ENCODE measurements around the gene LINGO4. TPM values are rescaled to one million over a fixed set of nuclear protein-coding genes. Genes with fewer than 3 reads are reported as not detected.
"Not testable (repeated sequence)": the region's sequence is repeated elsewhere in the genome, so short reads cannot be mapped to it uniquely, and the experiment has no call there.

The LINGO4 gene
- polyA plus RNA-seq, 3 donors: 0.29 TPM; not detected in 2

- H3K27ac ChIP-seq (ENCODE audit: low read depth, low read length): no peak overlapping the region
- 56 to 73% (median 65%) methylated on average over 7 to 8 of the region's 8 CpGs for WGBS, 3 donors
Measured at GRCh38 chr1:151800830-151801229, 4.4 kb downstream of the LINGO4 start.

GRCh38 chr1:151799179-151800022, 5.8 kb downstream of the LINGO4 start:
- 53 to 66% (median 56%) methylated on average over 9 of the region's 9 CpGs for WGBS, 3 donors
- no peak overlapping the region for H3K27ac ChIP-seq (ENCODE audit: low read depth, low read length)

GRCh38 chr1:151798571-151798970, 6.6 kb downstream of the LINGO4 start:
- 85 to 86% (median 85%) methylated on average over 5 of the region's 5 CpGs for WGBS, 3 donors
- no peak overlapping the region for H3K27ac ChIP-seq (ENCODE audit: low read depth, low read length)

- 0 to 1% (median 1%) methylated on average over 52 of the region's 52 CpGs for WGBS, 3 donors
- no peak overlapping the region for H3K27ac ChIP-seq (ENCODE audit: low read depth, low read length)
Measured at GRCh38 chr1:151790940-151791651, 14.1 kb downstream of the LINGO4 start.

- 0 to 1% (median 0%) methylated on average over 58 of the region's 58 CpGs for WGBS, 3 donors
- H3K27ac ChIP-seq (ENCODE audit: low read depth, low read length): no peak within 1 kb of the TSS
Measured at GRCh38 chr1:151790071-151790939, 14.9 kb downstream of the LINGO4 start, which contains the start of gene TDRKH. Gene TDRKH, minus strand, starts transcription at chr1:151790500. Its CDS starts 7,478 bp downstream, at chr1:151783022.

- H3K27ac ChIP-seq (ENCODE audit: low read depth, low read length): no peak overlapping the region
- WGBS, 3 donors: 90 to 94% (median 91%) methylated on average over 3 of the region's 3 CpGs
Measured at GRCh38 chr1:151787689-151788088, 17.5 kb downstream of the LINGO4 start.

GRCh38 chr1:151783796-151784195, 21.4 kb downstream of the LINGO4 start:
- WGBS, 3 donors: 47 to 83% (median 59%) methylated on average over 2 of the region's 2 CpGs
- no peak overlapping the region for H3K27ac ChIP-seq (ENCODE audit: low read depth, low read length)

GRCh38 chr1:151782741-151783140, 22.5 kb downstream of the LINGO4 start:
- no peak overlapping the region for H3K27ac ChIP-seq (ENCODE audit: low read depth, low read length)
- WGBS, 3 donors: 90 to 95% (median 93%) methylated on average over 3 of the region's 3 CpGs

- H3K27ac ChIP-seq (ENCODE audit: low read depth, low read length): not testable (repeated sequence)
- 80 to 87% (median 86%) methylated on average over 5 of the region's 5 CpGs for WGBS, 3 donors
Measured at GRCh38 chr1:151782026-151782425, 23.2 kb downstream of the LINGO4 start.

- not testable (repeated sequence) for H3K27ac ChIP-seq (ENCODE audit: low read depth, low read length)
- WGBS, 3 donors: 82 to 96% (median 89%) methylated on average over 5 of the region's 5 CpGs
Measured at GRCh38 chr1:151780736-151781135, 24.5 kb downstream of the LINGO4 start.

- H3K27ac ChIP-seq (ENCODE audit: low read depth, low read length): no peak overlapping the region
- WGBS, 3 donors: 77 to 84% (median 84%) methylated on average over 4 of the region's 4 CpGs
Measured at GRCh38 chr1:151779852-151780251, 25.4 kb downstream of the LINGO4 start.

- WGBS, 3 donors: 73 to 96% (median 95%) methylated on average over 4 of the region's 4 CpGs
- H3K27ac ChIP-seq (ENCODE audit: low read depth, low read length): no peak overlapping the region
Measured at GRCh38 chr1:151777317-151777716, 27.9 kb downstream of the LINGO4 start.

GRCh38 chr1:151776665-151777062, 28.6 kb downstream of the LINGO4 start:
- H3K27ac ChIP-seq (ENCODE audit: low read depth, low read length): no peak overlapping the region
- 77 to 94% (median 79%) methylated on average over 3 of the region's 3 CpGs for WGBS, 3 donors

- 87 to 97% (median 95%) methylated on average over 7 of the region's 7 CpGs for WGBS, 3 donors
Measured at GRCh38 chr1:151775894-151776664, 29.1 kb downstream of the LINGO4 start.

GRCh38 chr1:151774256-151774922, 30.8 kb downstream of the LINGO4 start:
- no peak overlapping the region for H3K27ac ChIP-seq (ENCODE audit: low read depth, low read length)
- WGBS, 3 donors: 66 to 78% (median 68%) methylated on average over 3 of the region's 3 CpGs

More at GRCh38 chr1:151775894-151776664, 29.1 kb downstream of the LINGO4 start:
- no peak overlapping the region for H3K27ac ChIP-seq (ENCODE audit: low read depth, low read length)

GRCh38 chr1:151773702-151774101, 31.5 kb downstream of the LINGO4 start:
- WGBS, 3 donors: 75 to 86% (median 81%) methylated on average over 5 of the region's 5 CpGs
- H3K27ac ChIP-seq (ENCODE audit: low read depth, low read length): no peak overlapping the region

GRCh38 chr1:151769270-151769669, 35.9 kb downstream of the LINGO4 start:
- WGBS, 3 donors: 87 to 94% (median 94%) methylated on average over 17 to 33 of the region's 34 CpGs
- H3K27ac ChIP-seq (ENCODE audit: low read depth, low read length): not testable (repeated sequence)
